A673 (cell line): ENCODE results near the gene APEH.

ENCODE experiments used
- CTCF ChIP-seq: fragments of 300-800, 200-600 bp; sonication (generic); conservative IDR thresholded peaks from 2 replicates; pipeline ENCODE4 v1.5.1; 2017; ENCODE audit warnings: low read depth, mild to moderate bottlenecking, antibody characterized with exemption, low read length, moderate library complexity, mixed read lengths
- EZH2 ChIP-seq: fragments of 200-600 bp; sonication (generic); IDR thresholded peaks from 2 replicates; pipeline ENCODE4 v1.6.1; 2017; ENCODE audit warnings: borderline replicate concordance, low read depth, mild to moderate bottlenecking, mixed read lengths, antibody characterized with exemption, low read length; ENCODE audit not compliant: poor library complexity, severe bottlenecking

GRCh38 chr3:49653621-49654020 is 20.5 kb upstream of the APEH start:
- TF ChIP-seq CTCF (no peak), EZH2 (no peak)
